ENCODE data around the gene NOVA2. TPM values are rescaled to one million over a fixed set of nuclear protein-coding genes. Genes with fewer than 3 reads are reported as not detected.

NOVA2 gene
- total RNA-seq, 4 donors from 2014 or later = 0.67 to 5.1 (median 3.0) TPM

- peak overlapping the region in 1 of 4 donors; percentile 11 for H3K27ac ChIP-seq
- ATAC-seq = no peak
- WGBS, 2 donors (ENCODE audit: low coverage in 1 of 2) = 53 to 68% methylated on average over 4 to 8 of the region's 8 CpGs
- H3K4me3 ChIP-seq = no peak overlapping the region
- no peaks in the 10 kb centered on the region for H3K9me3 ChIP-seq
- TF ChIP-seq CTCF (IDR thresholded peaks at IDR 0.05) (no peak), POLR2AphosphoS5 (IDR thresholded peaks at IDR 0.05) (no peak), EP300 (IDR thresholded peaks at IDR 0.05) (no peak), POLR2A (IDR thresholded peaks at IDR 0.05) (no peak)
- no peaks in the 10 kb centered on the region for H3K36me3 ChIP-seq
- H3K27me3 ChIP-seq = peaks cover 92% of the 10 kb centered on the region
- peaks cover 0 to 7% (median 0%) of the 10 kb centered on the region in 3 donors for H3K4me1 ChIP-seq
Observed at GRCh38 chr19:45959517-45960025, 14.1 kb downstream of the NOVA2 start.

- peaks cover 0 to 7% (median 0%) of the 10 kb centered on the region in 3 donors for H3K4me1 ChIP-seq
- H3K27me3 ChIP-seq = peaks cover 93% of the 10 kb centered on the region
- no peak for TF ChIP-seq POLR2A (IDR thresholded peaks at IDR 0.05)
- no peak for TF ChIP-seq CTCF (IDR thresholded peaks at IDR 0.05)
- no peak for TF ChIP-seq POLR2AphosphoS5 (IDR thresholded peaks at IDR 0.05)
- TF ChIP-seq EP300 (IDR thresholded peaks at IDR 0.05) = no peak
- no peaks in the 10 kb centered on the region for H3K36me3 ChIP-seq
- H3K27ac ChIP-seq = peak overlapping the region in 1 of 4 donors; percentile 11
- no peak for ATAC-seq
- no peak overlapping the region for H3K4me3 ChIP-seq
- 54% methylated on average over 5 to 8 of the region's 12 CpGs for WGBS, 2 donors (ENCODE audit: low coverage in 1 of 2)
- H3K9me3 ChIP-seq = no peaks in the 10 kb centered on the region
Observed at GRCh38 chr19:45958769-45959516, 14.7 kb downstream of the NOVA2 start.

GRCh38 chr19:45958320-45958719 is 15.3 kb downstream of the NOVA2 start:
- Histone ChIP-seq H3K27ac (no peak overlapping the region), H3K36me3 (no peaks in the 10 kb centered on the region), H3K27me3 (peaks cover 93% of the 10 kb centered on the region), H3K4me3 (no peak overlapping the region), H3K9me3 (no peaks in the 10 kb centered on the region), H3K4me1 (peaks cover 0 to 7% (median 0%) of the 10 kb centered on the region in 3 donors)
- 92 to 100% methylated on average over 3 to 6 of the region's 6 CpGs for WGBS, 2 donors (ENCODE audit: low coverage in 1 of 2)
- no peak for TF ChIP-seq CTCF (IDR thresholded peaks at IDR 0.05)
- no peak for TF ChIP-seq POLR2A (IDR thresholded peaks at IDR 0.05)
- no peak for TF ChIP-seq EP300 (IDR thresholded peaks at IDR 0.05)
- no peak for TF ChIP-seq POLR2AphosphoS5 (IDR thresholded peaks at IDR 0.05)
- no peak for ATAC-seq

- H3K9me3 ChIP-seq = no peaks in the 10 kb centered on the region
- H3K4me3 ChIP-seq = no peak overlapping the region
- TF ChIP-seq POLR2AphosphoS5 (IDR thresholded peaks at IDR 0.05) = no peak
- no peak for TF ChIP-seq POLR2A (IDR thresholded peaks at IDR 0.05)
- no peak for TF ChIP-seq EP300 (IDR thresholded peaks at IDR 0.05)
- TF ChIP-seq CTCF (IDR thresholded peaks at IDR 0.05) = no peak
- H3K4me1 ChIP-seq = peaks cover 0 to 15% (median 6%) of the 10 kb centered on the region in 3 donors
- ATAC-seq = peak; percentile 80
- peaks cover 98% of the 10 kb centered on the region for H3K27me3 ChIP-seq
- H3K27ac ChIP-seq = peak overlapping the region in 3 of 4 donors; percentile 14 to 32 (median 29)
- WGBS, 2 donors (ENCODE audit: low coverage in 1 of 2) = 28 to 59% methylated on average over 5 to 7 of the region's 13 CpGs
- H3K36me3 ChIP-seq = no peaks in the 10 kb centered on the region
Observed at GRCh38 chr19:45955905-45956608, 17.6 kb downstream of the NOVA2 start.
